Small intestine (tissue), 7 donors: ENCODE results near the gene SPTB. TPM values are rescaled to one million over a fixed set of nuclear protein-coding genes. Genes with fewer than 3 reads are reported as not detected.
A peak's percentile ranks its signal among the peaks of the same experiment; 100 is the strongest.

ENCODE experiments used
- DNase-seq, 2 donors: peaks; one replicate each; pipeline versions ENCODE4 v3.0.0 to v3.0.0-alpha.2; 2013
- FAIRE-seq: peaks from 2 replicates; lab custom pipeline; 2012; peaks lifted over from hg19 to GRCh38; lab: Jason Lieb, UNC
- H3K27ac ChIP-seq, 3 donors: one replicate each; pipeline ENCODE4 v1.5.1; 2013; ENCODE audit warnings: low read length in 2 of 3, mild to moderate bottlenecking in 2 of 3, control low read depth in 1 of 3, inconsistent platforms in 1 of 3, low read depth in 1 of 3, moderate library complexity in 1 of 3
- H3K27me3 ChIP-seq, 3 donors: one replicate each; pipeline ENCODE4 v1.6.1; 2013; ENCODE audit warnings: low read length in 3 of 3, inconsistent platforms in 1 of 3; ENCODE audit not compliant: control insufficient read depth in 3 of 3, insufficient read depth in 3 of 3
- H3K36me3 ChIP-seq, 3 donors: one replicate each; pipeline ENCODE4 v1.6.1; 2013; ENCODE audit warnings: low read length in 3 of 3, inconsistent platforms in 1 of 3, low read depth in 1 of 3, mild to moderate bottlenecking in 1 of 3, moderate library complexity in 1 of 3; ENCODE audit not compliant: control insufficient read depth in 3 of 3, insufficient read depth in 2 of 3
- H3K4me1 ChIP-seq, 3 donors: one replicate each; pipeline ENCODE4 v1.6.1; 2013; ENCODE audit warnings: low read length in 2 of 3, inconsistent platforms in 1 of 3, low read depth in 1 of 3, mild to moderate bottlenecking in 1 of 3, moderate library complexity in 1 of 3; ENCODE audit not compliant: control insufficient read depth in 3 of 3, insufficient read depth in 2 of 3
- H3K4me3 ChIP-seq, 3 donors: one replicate each; pipeline ENCODE4 v1.5.1; 2013; ENCODE audit warnings: low read length in 3 of 3, control low read depth in 1 of 3, inconsistent platforms in 1 of 3, low read depth in 1 of 3, mild to moderate bottlenecking in 1 of 3, moderate library complexity in 1 of 3
- H3K9me3 ChIP-seq, 2 donors: one replicate each; pipeline ENCODE4 v1.6.1; 2013; ENCODE audit warnings: low read depth in 1 of 2, low read length in 1 of 2; ENCODE audit not compliant: control insufficient read depth in 2 of 2, insufficient read depth in 1 of 2
- WGBS, 3 donors: extraction: QIAGEN DNeasy Blood & Tissue Kit; methylation state at CpG; one replicate each; pipeline ENCODE4 v1.1.7; 2013; 5-methylcytosine and 5-hydroxymethylcytosine counted together
- polyA plus RNA-seq, 4 donors: library from polyadenylated mRNA; stranded (reverse) in 3 of 4; unstranded in 1 of 4; fragments of 200-250 nt in 3 of 4; fragments of 120-200 nt in 1 of 4; gene quantifications; one replicate each; pipeline versions ENCODE4 v1.2.1 to v1.2.3, GENCODE V29; 2013
- donor health status: healthy with polysubstance abuse.
- donor health status: control.
- donor health status: control.
- donor health status: Bipolar disorder and iron deficiency.
- donor health status: healthy.

Gene SPTB
- polyA plus RNA-seq, 4 donors = under 0.01 to 1.2 (median 0.66) TPM

- WGBS, 3 donors = 13 to 56% (median 43%) methylated on average over 9 of the region's 9 CpGs
- FAIRE-seq (no peak), DNase-seq (peak; percentile 90 to 94)
- H3K9me3 ChIP-seq = peaks cover 0 to 4% of the 10 kb centered on the region in 2 donors
- H3K27me3 ChIP-seq = no peaks in the 10 kb centered on the region
- peaks cover 0 to 10% (median 0%) of the 10 kb centered on the region in 3 donors for H3K36me3 ChIP-seq
- peak overlapping the region in 1 of 3 donors; percentile 75 for H3K27ac ChIP-seq
- H3K4me3 ChIP-seq = no peak overlapping the region
- peaks cover 0 to 57% (median 4%) of the 10 kb centered on the region in 3 donors for H3K4me1 ChIP-seq
Observed at GRCh38 chr14:64755781-64756221, 123.9 kb downstream of the SPTB start.

DNA sequence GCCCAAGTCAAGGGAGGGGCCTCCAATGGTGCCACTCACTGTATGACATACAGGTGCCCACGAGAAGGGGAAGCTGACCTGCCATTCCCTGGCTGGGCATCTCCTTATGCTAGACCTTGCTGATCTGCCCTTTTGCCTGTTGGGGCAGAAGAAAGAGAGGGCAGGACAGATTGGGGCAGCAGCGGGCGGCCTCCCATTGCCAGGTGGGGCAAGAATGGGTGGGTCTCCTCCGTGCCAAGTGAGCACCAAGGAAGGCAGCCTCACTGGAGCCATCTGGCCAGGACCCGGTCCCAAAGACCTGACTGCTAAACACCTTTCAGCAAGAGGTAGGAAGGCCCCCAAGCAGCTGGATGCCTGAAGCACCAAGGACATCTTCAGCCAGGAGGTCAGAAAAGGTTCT lies 125.0 kb downstream of the SPTB start:
- Histone ChIP-seq H3K9me3 (peaks cover 0 to 4% of the 10 kb centered on the region in 2 donors), H3K27ac (no peak overlapping the region), H3K36me3 (peaks cover 0 to 17% (median 0%) of the 10 kb centered on the region in 3 donors), H3K4me3 (no peak overlapping the region), H3K27me3 (no peaks in the 10 kb centered on the region), H3K4me1 (peaks cover 0 to 51% (median 4%) of the 10 kb centered on the region in 3 donors)
- WGBS, 3 donors = 44 to 81% (median 53%) methylated on average over 5 of the region's 5 CpGs
- DNase-seq (no peak), FAIRE-seq (no peak)

DNA sequence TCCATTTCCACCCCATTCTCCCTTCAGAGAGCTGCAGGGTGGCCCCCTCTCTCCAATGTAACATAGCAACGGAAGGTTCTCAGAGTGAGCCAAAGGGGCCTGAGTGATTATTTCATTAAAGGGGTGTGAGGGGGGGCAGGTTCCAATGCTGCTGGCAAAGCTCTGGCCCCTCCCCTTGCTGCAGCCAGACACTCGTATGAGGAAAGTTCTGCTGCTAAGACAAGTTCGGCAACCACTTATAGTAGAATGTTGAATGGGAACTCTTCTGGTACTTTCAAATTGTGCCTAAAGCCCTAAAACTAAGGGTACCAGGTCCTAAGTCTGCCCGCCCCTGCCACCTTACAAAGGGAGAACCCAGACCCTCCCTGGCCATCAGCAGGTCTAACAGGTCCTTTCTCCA lies 125.7 kb downstream of the SPTB start:
- peaks cover 0 to 4% of the 10 kb centered on the region in 2 donors for H3K9me3 ChIP-seq
- FAIRE-seq = no peak

DNA sequence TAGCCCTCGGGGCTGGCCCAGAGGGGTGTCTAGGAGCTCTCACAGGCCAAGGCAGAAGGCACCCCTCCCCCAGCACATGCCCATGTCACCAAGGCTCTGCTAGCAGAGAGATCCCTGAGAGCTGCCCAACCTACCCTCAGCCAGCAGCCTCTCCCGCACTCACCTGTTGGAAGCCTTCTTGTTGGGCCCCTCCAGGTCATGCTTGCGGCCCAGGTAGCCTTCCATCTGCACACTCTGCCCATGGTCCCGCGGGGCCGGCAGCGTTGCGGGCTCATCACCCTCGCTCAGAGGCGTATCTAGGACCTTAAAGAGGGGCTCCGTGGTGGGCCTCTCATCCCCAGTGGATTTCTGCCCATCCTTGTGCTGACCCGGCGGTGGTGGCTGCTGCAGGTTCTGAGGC lies 126.3 kb downstream of the SPTB start:
- FAIRE-seq (no peak), DNase-seq (no peak)

More for the DNA sequence above, 125.7 kb downstream of the SPTB start:
- Histone ChIP-seq H3K27me3 (no peaks in the 10 kb centered on the region), H3K27ac (no peak overlapping the region), H3K4me3 (no peak overlapping the region), H3K4me1 (peaks cover 0 to 44% (median 4%) of the 10 kb centered on the region in 3 donors), H3K36me3 (peaks cover 0 to 23% (median 0%) of the 10 kb centered on the region in 3 donors)
- WGBS, 3 donors = 84 to 95% (median 92%) methylated on average over 4 of the region's 4 CpGs
- DNase-seq = no peak

DNA sequence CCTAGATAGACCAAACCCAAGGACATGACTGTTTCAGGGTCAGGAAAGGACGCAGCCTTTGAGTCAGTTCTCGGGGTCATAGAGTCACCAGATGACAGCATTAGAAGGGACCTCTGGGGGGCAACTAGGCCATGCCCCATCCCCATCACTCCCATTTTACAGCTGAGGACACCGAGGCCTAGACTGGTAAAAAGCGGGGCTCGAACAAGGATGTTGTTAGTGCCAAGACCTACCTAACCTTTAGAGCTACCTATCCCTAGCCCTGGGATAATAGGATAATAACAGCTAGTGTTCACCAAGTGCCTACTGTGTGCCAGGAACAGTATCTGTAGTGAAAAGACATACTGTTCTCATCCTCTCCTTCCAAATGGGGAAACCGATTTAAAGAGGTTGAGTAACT lies 126.8 kb downstream of the SPTB start:
- peaks cover 0 to 4% of the 10 kb centered on the region in 2 donors for H3K9me3 ChIP-seq
- H3K4me1 ChIP-seq = peaks cover 0 to 33% (median under 1%) of the 10 kb centered on the region in 3 donors
- no peak overlapping the region for H3K4me3 ChIP-seq
- no peak for FAIRE-seq
- peaks cover 0 to 33% (median 0%) of the 10 kb centered on the region in 3 donors for H3K36me3 ChIP-seq
- DNase-seq = no peak
- no peak overlapping the region for H3K27ac ChIP-seq
- 88 to 96% (median 89%) methylated on average over 6 of the region's 6 CpGs for WGBS, 3 donors
- no peaks in the 10 kb centered on the region for H3K27me3 ChIP-seq

More for the DNA sequence above, 126.3 kb downstream of the SPTB start:
- Histone ChIP-seq H3K9me3 (peaks cover 0 to 4% of the 10 kb centered on the region in 2 donors), H3K36me3 (peaks cover 0 to 29% (median 0%) of the 10 kb centered on the region in 3 donors), H3K4me3 (no peak overlapping the region), H3K27ac (no peak overlapping the region), H3K4me1 (peaks cover 0 to 38% (median 4%) of the 10 kb centered on the region in 3 donors), H3K27me3 (no peaks in the 10 kb centered on the region)
- WGBS, 3 donors = 88 to 91% (median 91%) methylated on average over 11 to 13 of the region's 13 CpGs

DNA sequence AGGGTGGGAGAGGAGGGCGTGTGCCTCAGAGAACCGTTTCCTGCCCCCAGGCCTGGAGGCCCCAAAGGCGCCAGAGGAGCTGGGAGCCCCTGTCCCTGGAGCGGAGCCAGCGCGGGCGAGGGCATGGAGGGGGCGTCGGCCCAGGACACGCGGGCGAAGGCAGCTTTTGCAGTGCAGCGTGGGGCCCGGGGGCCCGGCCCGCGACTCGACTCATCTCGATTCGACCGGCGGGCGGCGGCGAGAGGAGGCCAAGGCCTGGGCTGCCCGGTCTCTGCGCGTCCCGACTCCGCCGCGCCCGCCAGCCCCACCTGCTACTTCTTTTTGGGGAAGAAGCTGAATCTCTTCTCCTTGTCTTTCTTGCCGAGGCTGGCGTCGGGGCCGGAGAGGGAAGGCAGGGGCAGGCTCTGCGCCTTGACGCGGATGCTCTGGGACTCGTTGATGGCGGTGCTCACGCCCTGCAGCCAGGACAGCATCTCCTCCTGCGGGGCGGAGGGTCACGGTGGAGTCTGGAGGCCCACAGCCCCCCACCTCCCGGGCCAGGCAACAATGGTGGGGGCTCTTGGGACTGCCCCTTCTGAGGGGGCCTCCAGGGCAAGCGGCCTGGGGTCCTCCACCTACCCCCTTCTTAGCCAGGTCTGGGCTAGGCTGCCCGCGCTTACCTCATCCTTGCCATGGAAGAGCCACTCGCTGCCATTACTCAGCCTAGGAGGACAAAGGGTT lies 130.6 kb downstream of the SPTB start:
- 94 to 95% (median 94%) methylated on average over 30 to 51 of the region's 51 CpGs for whole genome bisulfite sequencing, 3 donors
- Histone ChIP-seq H3K27ac (no peak overlapping the region), H3K9me3 (peaks cover 0 to 6% of the 10 kb centered on the region in 2 donors), H3K27me3 (no peaks in the 10 kb centered on the region), H3K4me1 (no peaks in the 10 kb centered on the region), H3K36me3 (peaks cover 0 to 70% (median 0%) of the 10 kb centered on the region in 3 donors), H3K4me3 (no peak overlapping the region)
- FAIRE-seq = no peak
- no peak for DNase-seq

DNA sequence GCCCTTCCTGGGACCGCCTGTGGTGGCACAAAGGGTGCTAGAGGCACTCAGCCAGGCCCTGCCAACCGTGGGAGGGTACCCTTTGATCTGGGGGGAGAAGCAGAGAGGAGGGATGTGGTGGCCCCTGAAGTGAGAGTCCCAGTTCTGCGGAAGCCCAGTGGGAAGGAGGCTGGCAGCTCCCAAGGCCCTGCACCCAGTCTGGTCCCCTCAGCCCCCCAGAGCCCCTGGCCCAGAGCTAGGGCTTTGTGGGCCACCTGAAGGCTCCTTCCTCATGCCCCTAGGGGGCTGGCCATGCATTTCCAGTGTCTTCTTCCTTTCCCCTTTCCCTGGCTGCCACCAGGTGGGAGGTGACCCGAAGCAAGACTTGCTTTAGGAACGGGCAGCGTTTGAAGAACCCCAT lies 131.2 kb downstream of the SPTB start:
- Histone ChIP-seq H3K27me3 (no peaks in the 10 kb centered on the region), H3K9me3 (peaks cover 0 to 7% of the 10 kb centered on the region in 2 donors), H3K4me3 (no peak overlapping the region), H3K36me3 (peaks cover 0 to 71% (median 0%) of the 10 kb centered on the region in 3 donors), H3K27ac (no peak overlapping the region), H3K4me1 (no peaks in the 10 kb centered on the region)
- no peak for FAIRE-seq
- 82 to 87% (median 86%) methylated on average over 6 of the region's 6 CpGs for WGBS, 3 donors
- no peak for DNase-seq

DNA sequence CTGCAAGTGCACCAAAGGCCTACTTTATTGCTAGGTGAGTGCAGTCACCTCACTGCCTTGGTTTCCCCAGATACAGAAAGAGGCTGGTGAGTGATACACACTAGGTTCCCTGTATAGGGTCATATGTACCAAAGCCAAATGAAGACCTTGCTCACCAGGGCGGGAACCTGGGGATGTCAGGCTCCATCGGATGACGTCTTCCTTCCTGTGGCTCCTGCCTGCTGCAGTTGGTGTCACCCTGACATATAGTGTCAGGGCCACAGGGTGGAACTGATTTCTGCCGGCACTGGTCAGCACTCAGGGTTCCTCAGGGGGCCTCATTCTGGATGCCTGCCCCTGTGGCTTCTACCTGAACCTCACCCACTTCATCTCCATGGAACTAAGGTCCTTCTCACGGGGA lies 132.4 kb downstream of the SPTB start:
- DNase-seq (no peak), FAIRE-seq (no peak)
- Histone ChIP-seq H3K4me3 (no peak overlapping the region), H3K36me3 (peaks cover 4 to 82% (median 5%) of the 10 kb centered on the region in 3 donors), H3K27me3 (no peaks in the 10 kb centered on the region), H3K27ac (no peak overlapping the region), H3K9me3 (peaks cover 0 to 8% of the 10 kb centered on the region in 2 donors), H3K4me1 (no peaks in the 10 kb centered on the region)
- whole genome bisulfite sequencing, 3 donors = 87 to 95% (median 89%) methylated on average over 5 of the region's 5 CpGs
